BE2C (cell line): Measurements from ENCODE around the gene AP1S1.

Experiments
- DNase-seq: peaks from one replicate; pipeline ENCODE4 v3.0.0-alpha.2; 2020
- H3K27me3 ChIP-seq: fragments of 250-450 bp; sonication (Bioruptor Pico); 2 replicates; pipeline ENCODE4 v1.5.1; 2020; ENCODE audit warnings: mild to moderate bottlenecking
- H3K36me3 ChIP-seq: fragments of 250-450 bp; sonication (Bioruptor Pico); 2 replicates; pipeline ENCODE4 v1.5.1; 2020; ENCODE audit warnings: mild to moderate bottlenecking
- H3K4me1 ChIP-seq: fragments of 250-450 bp; sonication (Bioruptor Pico); 2 replicates; pipeline ENCODE4 v1.5.1; 2020
- H3K4me3 ChIP-seq: 2 replicates; pipeline ENCODE4 v1.5.1; 2011; ENCODE audit warnings: low read depth, low read length
- H3K9me3 ChIP-seq: fragments of 250-450 bp; sonication (Bioruptor Pico); 2 replicates; pipeline ENCODE4 v1.5.1; 2020
- CTCF ChIP-seq: IDR thresholded peaks from 2 replicates; pipeline ENCODE4 v1.5.1; 2012; ENCODE audit warnings: mild to moderate bottlenecking, low read depth, low read length

AP1S1 gene

GRCh38 chr7:101170617-101171441 lies 16.6 kb downstream of the AP1S1 start:
- H3K36me3 ChIP-seq, result no peaks in the 10 kb centered on the region
- H3K4me3 ChIP-seq, result no peak overlapping the region
- no peak for DNase-seq
- H3K27me3 ChIP-seq, result peaks cover 39% of the 10 kb centered on the region
- H3K9me3 ChIP-seq, result no peaks in the 10 kb centered on the region
- TF ChIP-seq CTCF, result no peak
- peaks cover 16% of the 10 kb centered on the region for H3K4me1 ChIP-seq

- no peaks in the 10 kb centered on the region for H3K36me3 ChIP-seq
- DNase-seq, result peak; percentile 50
- H3K27me3 ChIP-seq, result peaks cover 39% of the 10 kb centered on the region
- peak; percentile 41 for TF ChIP-seq CTCF
- H3K9me3 ChIP-seq, result no peaks in the 10 kb centered on the region
- peaks cover 16% of the 10 kb centered on the region for H3K4me1 ChIP-seq
- no peak overlapping the region for H3K4me3 ChIP-seq
Observed at GRCh38 chr7:101171442-101171837, 17.2 kb downstream of the AP1S1 start.

GRCh38 chr7:101172005-101172853 lies 18.0 kb downstream of the AP1S1 start:
- TF ChIP-seq CTCF, result no peak
- DNase-seq, result no peak
- H3K36me3 ChIP-seq, result no peaks in the 10 kb centered on the region

GRCh38 chr7:101172854-101173751 lies 18.8 kb downstream of the AP1S1 start:
- no peak for TF ChIP-seq CTCF
- no peak for DNase-seq
- peaks cover 39% of the 10 kb centered on the region for H3K27me3 ChIP-seq
- H3K36me3 ChIP-seq, result no peaks in the 10 kb centered on the region
- H3K4me1 ChIP-seq, result peaks cover 12% of the 10 kb centered on the region
- H3K9me3 ChIP-seq, result no peaks in the 10 kb centered on the region
- no peak overlapping the region for H3K4me3 ChIP-seq

More at GRCh38 chr7:101172005-101172853, 18.0 kb downstream of the AP1S1 start:
- H3K4me3 ChIP-seq, result peak overlapping the region; percentile 11
- H3K4me1 ChIP-seq, result peaks cover 18% of the 10 kb centered on the region
- H3K9me3 ChIP-seq, result no peaks in the 10 kb centered on the region
- H3K27me3 ChIP-seq, result peaks cover 39% of the 10 kb centered on the region

- H3K9me3 ChIP-seq, result no peaks in the 10 kb centered on the region
- TF ChIP-seq CTCF, result no peak
- H3K4me1 ChIP-seq, result peaks cover 9% of the 10 kb centered on the region
- no peak for DNase-seq
- H3K27me3 ChIP-seq, result peaks cover 39% of the 10 kb centered on the region
- H3K4me3 ChIP-seq, result no peak overlapping the region
- no peaks in the 10 kb centered on the region for H3K36me3 ChIP-seq
Observed at GRCh38 chr7:101173752-101174244, 19.5 kb downstream of the AP1S1 start.
